H1 (cell line): ENCODE results near the gene PTGDS. TPM values are rescaled to one million over a fixed set of nuclear protein-coding genes. Genes with fewer than 3 reads are reported as not detected.

Experiments
- CTCF ChIA-PET: fragments of 300-600 bp; sonication (Branson Sonifier 250); formaldehyde crosslinking; loops from one replicate; lab custom pipeline; 2021; ENCODE audit not compliant: partially characterized antibody; lab: Charles Lee
- POLR2A ChIA-PET: fragments of 300-600 bp; sonication (Branson Sonifier 250); formaldehyde crosslinking; loops from one replicate; lab custom pipeline; 2021; ENCODE audit warnings: inconsistent platforms; ENCODE audit not compliant: partially characterized antibody; lab: Charles Lee
- DNase-seq, 2 experiments: peaks; one replicate each; pipeline versions ENCODE4 v3.0.0 to v3.0.0-alpha.2; 2010 to 2022; ENCODE audit warnings: low spot score in 2 of 2, low read depth in 1 of 2, mixed read lengths in 1 of 2
- FAIRE-seq: peaks from 2 replicates; lab custom pipeline; 2011; peaks lifted over from hg19 to GRCh38; lab: Jason Lieb, UNC
- H2AFZ ChIP-seq: 2 replicates; pipeline ENCODE4 v1.8.1; 2012; ENCODE audit warnings: low read length, inconsistent platforms
- H2AK5ac ChIP-seq: 2 replicates; pipeline ENCODE4 v1.6.1; 2013; ENCODE audit warnings: low read depth, low read length
- H2BK120ac ChIP-seq: replicated peaks from 2 replicates; pipeline ENCODE3; 2013; ENCODE audit warnings: low read depth, low read length, inconsistent platforms
- H2BK12ac ChIP-seq: 2 replicates; pipeline ENCODE4 v1.6.1; 2013; ENCODE audit warnings: low read depth, low read length
- H2BK15ac ChIP-seq: 2 replicates; pipeline ENCODE4 v1.6.1; 2013; ENCODE audit warnings: low read length
- H2BK20ac ChIP-seq: 2 replicates; pipeline ENCODE4 v1.6.1; 2013; ENCODE audit warnings: low read length
- H2BK5ac ChIP-seq: 2 replicates; pipeline ENCODE4 v1.6.1; 2013; ENCODE audit warnings: low read depth, low read length
- H3K14ac ChIP-seq: 2 replicates; pipeline ENCODE4 v1.6.1; 2013; ENCODE audit warnings: inconsistent platforms; ENCODE audit not compliant: insufficient read length
- H3K18ac ChIP-seq: 2 replicates; pipeline ENCODE4 v1.6.1; 2013; ENCODE audit warnings: low read length; ENCODE audit errors: extremely low read depth
- H3K23ac ChIP-seq: 2 replicates; pipeline ENCODE4 v1.6.1; 2013; ENCODE audit warnings: inconsistent platforms; ENCODE audit not compliant: insufficient read length
- H3K23me2 ChIP-seq: 2 replicates; pipeline ENCODE4 v1.6.1; 2013; ENCODE audit warnings: low read depth, low read length
- H3K27ac ChIP-seq: 2 replicates; pipeline ENCODE4 v1.6.1; 2011; ENCODE audit warnings: low read depth, low read length, inconsistent platforms
- H3K27me3 ChIP-seq, 4 experiments: replicated peaks in 1 of 4; 1 replicate in 1 of 4; 2 replicates in 3 of 4; pipeline versions ENCODE4 v1.6.1 to v1.8.1; 2011 to 2013; ENCODE audit warnings: low read length in 3 of 4, mild to moderate bottlenecking in 3 of 4, inconsistent platforms in 2 of 4, mixed read lengths in 2 of 4, moderate library complexity in 1 of 4; ENCODE audit not compliant: control insufficient read depth in 3 of 4, insufficient read depth in 3 of 4; ENCODE audit errors: extremely low read depth in 1 of 4
- H3K36me3 ChIP-seq, 4 experiments: 2 replicates each; pipeline versions ENCODE4 v1.6.1 to v1.8.1; 2011 to 2013; ENCODE audit warnings: mild to moderate bottlenecking in 4 of 4, low read length in 3 of 4, moderate library complexity in 2 of 4, control low read depth in 1 of 4, inconsistent platforms in 1 of 4; ENCODE audit not compliant: insufficient read depth in 4 of 4, control insufficient read depth in 2 of 4
- H3K4ac ChIP-seq: replicated peaks from 2 replicates; pipeline ENCODE3; 2013; ENCODE audit warnings: low read length, low read depth, mixed read lengths, inconsistent platforms; ENCODE audit not compliant: insufficient read length
- H3K4me1 ChIP-seq, 4 experiments: replicated peaks in 1 of 4; 1 replicate in 1 of 4; 2 replicates in 3 of 4; pipeline versions ENCODE4 v1.6.1 to v1.8.1; 2011 to 2013; ENCODE audit warnings: low read length in 3 of 4, inconsistent platforms in 2 of 4, mixed read lengths in 1 of 4; ENCODE audit not compliant: insufficient read depth in 4 of 4, control insufficient read depth in 3 of 4
- H3K4me2 ChIP-seq, 2 experiments: 2 replicates each; pipeline versions ENCODE4 v1.6.1 to v1.8.1; 2011 to 2013; ENCODE audit warnings: low read depth in 2 of 2, low read length in 2 of 2, control low read depth in 1 of 2, inconsistent platforms in 1 of 2, mild to moderate bottlenecking in 1 of 2; ENCODE audit not compliant: insufficient read depth in 1 of 2
- H3K4me3 ChIP-seq, 4 experiments: fragments of 200-600, 300-600 bp in 1 of 4; sonication (generic), shearing (Covaris generic), sonication (Bioruptor Twin) in 1 of 4; 2 replicates each; pipeline versions ENCODE4 v1.5.1 to v1.8.1; 2011 to 2016; ENCODE audit warnings: low read length in 4 of 4, low read depth in 3 of 4, control low read depth in 2 of 4, inconsistent platforms in 2 of 4, mild to moderate bottlenecking in 2 of 4, mixed read lengths in 1 of 4, moderate library complexity in 1 of 4; ENCODE audit not compliant: insufficient read depth in 2 of 4; ENCODE audit errors: extremely low read depth in 1 of 4
- H3K56ac ChIP-seq: replicated peaks from 2 replicates; pipeline ENCODE3; 2013; ENCODE audit warnings: low read depth, mild to moderate bottlenecking, mixed read lengths, low read length, inconsistent platforms; ENCODE audit not compliant: insufficient read length
- H3K79me1 ChIP-seq: 2 replicates; pipeline ENCODE4 v1.6.1; 2013; ENCODE audit warnings: low read depth, low read length, control low read depth
- H3K79me2 ChIP-seq, 2 experiments: 2 replicates each; pipeline versions ENCODE4 v1.6.1 to v1.8.1; 2012 to 2013; ENCODE audit warnings: low read length in 2 of 2, mild to moderate bottlenecking in 2 of 2, inconsistent platforms in 1 of 2; ENCODE audit not compliant: insufficient read depth in 2 of 2, control insufficient read depth in 1 of 2
- H3K9ac ChIP-seq, 4 experiments: replicated peaks in 1 of 4; 1 replicate in 1 of 4; 2 replicates in 3 of 4; pipeline versions ENCODE4 v1.6.1 to v1.8.1; 2011 to 2013; ENCODE audit warnings: low read depth in 3 of 4, low read length in 3 of 4, control low read depth in 2 of 4, mild to moderate bottlenecking in 2 of 4, moderate library complexity in 2 of 4, inconsistent platforms in 1 of 4; ENCODE audit errors: extremely low read depth in 1 of 4
- H3K9me3 ChIP-seq, 2 experiments: 2 replicates each; pipeline versions ENCODE4 v1.6.1 to v1.8.1; 2012 to 2013; ENCODE audit warnings: mild to moderate bottlenecking in 2 of 2, moderate library complexity in 2 of 2, control low read depth in 1 of 2, inconsistent platforms in 1 of 2, low read depth in 1 of 2, low read length in 1 of 2, mixed read lengths in 1 of 2; ENCODE audit not compliant: insufficient read depth in 2 of 2
- H4K20me1 ChIP-seq, 2 experiments: replicated peaks in 1 of 2; 2 replicates each; pipeline versions ENCODE3 to v1.8.1; 2011 to 2013; ENCODE audit warnings: inconsistent platforms in 2 of 2, low read length in 2 of 2, mild to moderate bottlenecking in 1 of 2; ENCODE audit not compliant: insufficient read depth in 2 of 2, control insufficient read depth in 1 of 2
- H4K5ac ChIP-seq: 2 replicates; pipeline ENCODE4 v1.6.1; 2013; ENCODE audit warnings: low read length, low read depth, mixed read lengths, inconsistent platforms; ENCODE audit not compliant: insufficient read length
- H4K8ac ChIP-seq: 2 replicates; pipeline ENCODE4 v1.8.0; 2013; ENCODE audit warnings: mild to moderate bottlenecking, moderate library complexity, low read length, inconsistent platforms; ENCODE audit not compliant: insufficient read depth; ENCODE audit errors: extremely low read depth
- H4K91ac ChIP-seq: replicated peaks from 2 replicates; pipeline ENCODE3; 2013; ENCODE audit warnings: low read length, mixed read lengths, inconsistent platforms; ENCODE audit not compliant: insufficient read length
- BRCA1 ChIP-seq: IDR thresholded peaks from 2 replicates; pipeline ENCODE4 v1.6.1; 2012; ENCODE audit warnings: low read depth, low read length, improper control_type of control experiment
- CHD1 ChIP-seq: IDR thresholded peaks from 2 replicates; pipeline ENCODE4 v1.6.1; 2012; ENCODE audit warnings: low read depth, low read length, improper control_type of control experiment
- CTCF ChIP-seq, 3 experiments: IDR thresholded peaks; 1 replicate in 2 of 3; 2 replicates in 1 of 3; pipeline versions ENCODE4 v1.5.1 to v1.6.1; 2011; ENCODE audit warnings: low read length in 3 of 3, mild to moderate bottlenecking in 3 of 3, inconsistent platforms in 2 of 3, low read depth in 1 of 3, moderate library complexity in 1 of 3; ENCODE audit not compliant: insufficient read depth in 1 of 3; ENCODE audit errors: control extremely low read depth in 1 of 3
- MAFK ChIP-seq: IDR thresholded peaks from 2 replicates; pipeline ENCODE4 v1.6.1; 2012; ENCODE audit warnings: low read depth, mild to moderate bottlenecking, improper control_type of control experiment, low read length
- NRF1 ChIP-seq: IDR thresholded peaks from 2 replicates; pipeline ENCODE4 v1.6.1; 2011; ENCODE audit warnings: mild to moderate bottlenecking, low read depth, low read length, improper control_type of control experiment
- SP2 ChIP-seq: IDR thresholded peaks from 2 replicates; pipeline ENCODE4 v1.6.1; 2012; ENCODE audit warnings: mild to moderate bottlenecking, low read length, inconsistent platforms
- SRF ChIP-seq: IDR thresholded peaks from 2 replicates; pipeline ENCODE4 v1.6.1; 2011; ENCODE audit warnings: mild to moderate bottlenecking, low read depth, low read length, moderate library complexity
- WGBS, 2 experiments: shearing (Covaris generic) in 1 of 2; methylation state at CpG; one replicate each; pipeline versions ENCODE4 v1.1.6 to v1.1.7; 2013 to 2015; ENCODE audit warnings: low lambda C conversion rate in 2 of 2, mixed read lengths in 2 of 2, inconsistent platforms in 1 of 2, low coverage in 1 of 2, missing lambda C conversion rate in 1 of 2; ENCODE audit not compliant: insufficient replicate concordance in 2 of 2, insufficient coverage in 1 of 2, insufficient read length in 1 of 2; ENCODE audit errors: extremely low coverage in 1 of 2, missing lambda C conversion rate in 1 of 2; 5-methylcytosine and 5-hydroxymethylcytosine counted together
- polyA plus RNA-seq, 7 experiments: library from polyadenylated mRNA; depleted of rRNA in 3 of 7; stranded (reverse) in 5 of 7; unstranded in 2 of 7; fragments of >200 nt in 5 of 7; fragments of 200-250 nt in 2 of 7; gene quantifications; 1 replicate in 5 of 7; 2 replicates in 1 of 7; 4 replicates in 1 of 7; pipeline versions ENCODE4 v1.2.1 to v1.2.3, GENCODE V29; 2011 to 2013; ENCODE audit warnings: missing spikeins in 2 of 7, mixed read lengths in 2 of 7
- total RNA-seq: library from RNA; stranded (reverse); fragmentation: NEBNext Ultra II Directional; extraction: Animal tissue kit (Norgen Biotek cat#: 25700); gene quantifications from 2 replicates; pipeline ENCODE4 v1.2.1, GENCODE V29; 2021

PTGDS gene
- total and polyA plus RNA-seq, 2 of the 8 experiments (the other 6 are each of a cell fraction or from before 2014, with no cell fraction given) = 1.7 to 2.3 TPM

GRCh38 chr9:136957461-136957860 lies 19.8 kb upstream of the PTGDS start:
- no peaks in the 10 kb centered on the region for H3K79me1 ChIP-seq
- H3K9ac ChIP-seq = no peak overlapping the region
- H3K4ac ChIP-seq = no peak overlapping the region
- H3K14ac ChIP-seq = no peak overlapping the region
- no peaks in the 10 kb centered on the region for H3K36me3 ChIP-seq
- POLR2A ChIA-PET = no interaction called here
- no peak overlapping the region for H3K18ac ChIP-seq
- H3K4me2 ChIP-seq = no peak overlapping the region
- H2AK5ac ChIP-seq = no peak overlapping the region
- TF ChIP-seq CTCF (IDR thresholded peaks at IDR 0.05; ENCODE audit: control extremely low read depth in 1 of 3, insufficient read depth in 1 of 3, low read depth in 1 of 3, low read length in 3 of 3) = no peak
- no peak for TF ChIP-seq SP2
- TF ChIP-seq NRF1 = no peak
- no peak for TF ChIP-seq MAFK
- TF ChIP-seq BRCA1 = no peak
- no peak for TF ChIP-seq SRF
- no peak for TF ChIP-seq CHD1
- H2BK15ac ChIP-seq = no peak overlapping the region
- H2BK120ac ChIP-seq = no peak overlapping the region
- H3K79me2 ChIP-seq = no peaks in the 10 kb centered on the region
- no peak overlapping the region for H3K56ac ChIP-seq
- no peak overlapping the region for H3K4me3 ChIP-seq
- WGBS, 2 experiments = 100% methylated on average over 1 of the region's 1 CpG; no CpG with 5 or more reads in 1 of the 2 experiments
- no peak overlapping the region for H2BK20ac ChIP-seq
- no peak overlapping the region for H2BK5ac ChIP-seq
- H3K27me3 ChIP-seq = no peaks in the 10 kb centered on the region
- DNase-seq = no peak
- H4K91ac ChIP-seq = no peak overlapping the region
- no peak overlapping the region; the same call in 1 of the 2 replicates for H4K8ac ChIP-seq
- no peak for FAIRE-seq
- H2BK12ac ChIP-seq = no peak overlapping the region
- H3K23ac ChIP-seq = no peak overlapping the region
- H3K4me1 ChIP-seq = peaks cover 0 to 2% (median 0%) of the 10 kb centered on the region in 4 experiments; a peak in 2 of 7 replicates
- CTCF ChIA-PET = interaction anchor here (5.1 kb wide), 1 partner anchor 9 kb away, joined by 31 read pairs; no protein-coding TSS in a partner anchor
- H3K9me3 ChIP-seq = no peaks in the 10 kb centered on the region
- H4K5ac ChIP-seq = no peak overlapping the region
- H3K27ac ChIP-seq = no peak overlapping the region
- H2AFZ ChIP-seq = no peak overlapping the region
- H3K23me2 ChIP-seq = peaks cover 12% of the 10 kb centered on the region; the same call in 1 of the 2 replicates
- peaks cover 0 to 6% of the 10 kb centered on the region in 2 experiments for H4K20me1 ChIP-seq
